Measurements from ENCODE around the gene FAM114A1. TPM values are rescaled to one million over a fixed set of nuclear protein-coding genes. Genes with fewer than 3 reads are reported as not detected.

Gene FAM114A1
- total RNA-seq, 2 experiments from 2014 or later: not detected

- no peak overlapping the region for H3K4me3 Mint-ChIP-seq
- ChIA-PET CTCF (interaction anchor here (0.8 to 8.1 kb wide), 8 partner anchors 9 to 233 kb away, joined by 3 to 77 read pairs (median 4); no protein-coding TSS in a partner anchor), POLR2A (interaction anchor here (0.7 to 1.2 kb wide), 6 partner anchors 83 to 233 kb away, joined by 3 to 8 read pairs (median 4); no protein-coding TSS in a partner anchor)
- no peak overlapping the region for H3K4me3 ChIP-seq (ENCODE audit: low read length)
- H3K9me3 Mint-ChIP-seq: no peaks in the 10 kb centered on the region
- no peaks in the 10 kb centered on the region for H3K36me3 Mint-ChIP-seq (ENCODE audit: low read depth)
- no peaks in the 10 kb centered on the region for H3K4me1 ChIP-seq (ENCODE audit: insufficient read depth, low read length)
- H3K27ac Mint-ChIP-seq: no peak overlapping the region
- no peaks in the 10 kb centered on the region for H3K36me3 ChIP-seq (ENCODE audit: insufficient read depth, low read length)
- DNase-seq (no peak), ATAC-seq (ENCODE audit: poor library complexity) (no peak)
- intact Hi-C loops (cut with DNase I, micrococcal nuclease): loop anchor here (1.0 to 10.0 kb wide), 6 partner anchors 45 to 510 kb away; no protein-coding TSS in a partner anchor
- no peaks in the 10 kb centered on the region for H3K4me1 Mint-ChIP-seq (ENCODE audit: low read depth)
- no peak for TF ChIP-seq CTCF (IDR thresholded peaks at IDR 0.05)
- no peak overlapping the region for H3K27ac ChIP-seq (ENCODE audit: low read depth in 1 of 2, low read length in 2 of 2)
- peaks cover 4% of the 10 kb centered on the region for H3K27me3 Mint-ChIP-seq
- H3K9me3 ChIP-seq (ENCODE audit: control insufficient read depth in 1 of 2, insufficient read depth in 1 of 2, low read length in 2 of 2): no peaks in the 10 kb centered on the region
- H3K27me3 ChIP-seq (ENCODE audit: control insufficient read depth in 1 of 2, insufficient read depth in 2 of 2, low read length in 2 of 2): no peaks in the 10 kb centered on the region
Measured at GRCh38 chr4:38902221-38902620, 34.6 kb downstream of the FAM114A1 start.

- H3K4me1 Mint-ChIP-seq (ENCODE audit: low read depth): no peaks in the 10 kb centered on the region
- peak; percentile 89 for ATAC-seq (ENCODE audit: poor library complexity)
- H3K4me3 Mint-ChIP-seq: no peak overlapping the region
- POLR2A ChIA-PET: interaction anchor here (0.7 to 1.2 kb wide), 8 partner anchors 83 to 1158 kb away, joined by 3 to 8 read pairs (median 4); no protein-coding TSS in a partner anchor
- no peaks in the 10 kb centered on the region for H3K9me3 ChIP-seq (ENCODE audit: control insufficient read depth in 1 of 2, insufficient read depth in 1 of 2, low read length in 2 of 2)
- no peaks in the 10 kb centered on the region for H3K36me3 ChIP-seq (ENCODE audit: insufficient read depth, low read length)
- H3K27ac Mint-ChIP-seq: no peak overlapping the region
- H3K36me3 Mint-ChIP-seq (ENCODE audit: low read depth): no peaks in the 10 kb centered on the region
- no peak overlapping the region for H3K27ac ChIP-seq (ENCODE audit: low read depth in 1 of 2, low read length in 2 of 2)
- intact Hi-C loops (cut with DNase I, micrococcal nuclease): loop anchor here (1.0 to 10.0 kb wide), 6 partner anchors 45 to 510 kb away; no protein-coding TSS in a partner anchor
- peaks cover 4% of the 10 kb centered on the region for H3K27me3 Mint-ChIP-seq
- TF ChIP-seq CTCF (IDR thresholded peaks at IDR 0.05): peak; percentile 70
- H3K27me3 ChIP-seq (ENCODE audit: control insufficient read depth in 1 of 2, insufficient read depth in 2 of 2, low read length in 2 of 2): no peaks in the 10 kb centered on the region
- CTCF ChIA-PET: interaction anchor here (0.5 to 8.1 kb wide), 16 partner anchors 9 to 279 kb away, joined by 3 to 77 read pairs (median 3); partner anchors contain the start of gene WDR19
- H3K4me1 ChIP-seq (ENCODE audit: insufficient read depth, low read length): no peaks in the 10 kb centered on the region
- no peaks in the 10 kb centered on the region for H3K9me3 Mint-ChIP-seq
- peak in 3 of 14 experiments; percentile 64 to 67 (median 66) for DNase-seq
- no peak overlapping the region for H3K4me3 ChIP-seq (ENCODE audit: low read length)
Measured at GRCh38 chr4:38902695-38903094, 35.1 kb downstream of the FAM114A1 start.

GRCh38 chr4:38904090-38904666 is 36.6 kb downstream of the FAM114A1 start:
- CTCF ChIA-PET: interaction anchor here (1.2 to 8.1 kb wide), 2 partner anchors 227 to 231 kb away, joined by 3 to 77 read pairs; no protein-coding TSS in a partner anchor
- Histone ChIP-seq H3K27me3 (ENCODE audit: control insufficient read depth in 1 of 2, insufficient read depth in 2 of 2, low read length in 2 of 2) (no peaks in the 10 kb centered on the region), H3K4me3 (ENCODE audit: low read length) (no peak overlapping the region), H3K36me3 (ENCODE audit: insufficient read depth, low read length) (no peaks in the 10 kb centered on the region), H3K27ac (ENCODE audit: low read depth in 1 of 2, low read length in 2 of 2) (no peak overlapping the region), H3K4me1 (ENCODE audit: insufficient read depth, low read length) (no peaks in the 10 kb centered on the region), H3K9me3 (ENCODE audit: control insufficient read depth in 1 of 2, insufficient read depth in 1 of 2, low read length in 2 of 2) (no peaks in the 10 kb centered on the region)
- intact Hi-C loops (cut with DNase I, micrococcal nuclease): loop anchor here (5.0 to 10.0 kb wide), 3 partner anchors 43 to 508 kb away; no protein-coding TSS in a partner anchor
- no peaks in the 10 kb centered on the region for H3K4me1 Mint-ChIP-seq (ENCODE audit: low read depth)
- H3K27me3 Mint-ChIP-seq: peaks cover 4% of the 10 kb centered on the region
- POLR2A ChIA-PET: no interaction called here
- DNase-seq (no peak), ATAC-seq (ENCODE audit: poor library complexity) (no peak)
- H3K9me3 Mint-ChIP-seq: no peaks in the 10 kb centered on the region
- no peak overlapping the region for H3K27ac Mint-ChIP-seq
- no peak for TF ChIP-seq CTCF (IDR thresholded peaks at IDR 0.05)
- H3K4me3 Mint-ChIP-seq: no peak overlapping the region
- no peaks in the 10 kb centered on the region for H3K36me3 Mint-ChIP-seq (ENCODE audit: low read depth)

Data from CD4-positive, alpha-beta T cell (primary cell).